Measurements from ENCODE around the gene LIX1L. TPM values are rescaled to one million over a fixed set of nuclear protein-coding genes. Genes with fewer than 3 reads are reported as not detected.

The LIX1L gene
- total and polyA plus RNA-seq, 2 of the 13 experiments (the other 11 are each of a cell fraction or from before 2014, with no cell fraction given) = 8.1 to 24.9 TPM

DNA sequence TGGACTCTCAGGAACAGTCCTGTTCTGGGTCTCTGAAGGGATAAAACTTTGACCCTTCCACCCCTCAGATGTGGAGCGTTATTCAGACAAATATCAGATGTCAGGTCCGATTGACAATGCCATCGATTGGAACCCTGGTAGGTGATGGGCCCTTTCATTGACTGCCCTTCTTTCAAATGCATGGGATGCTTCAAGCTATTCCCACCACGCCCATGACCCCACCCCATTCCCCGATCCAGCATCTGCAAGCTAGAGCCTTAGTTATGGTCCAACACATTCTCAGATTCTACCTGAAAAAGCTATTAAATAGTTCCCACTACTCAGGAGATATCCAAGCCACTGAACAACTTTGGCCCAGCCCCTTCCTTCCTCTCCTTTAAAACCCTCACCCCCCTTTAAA lies 19.2 kb upstream of the LIX1L start:
- DNase-seq (ENCODE audit: low spot score) (no peak), ATAC-seq (no peak), FAIRE-seq (no peak)
- Histone ChIP-seq H3K9ac (ENCODE audit: insufficient read depth, low read depth, low read length) (no peak overlapping the region), H3K4me2 (ENCODE audit: low read depth, low read length) (no peak overlapping the region; the same call in 1 of the 2 replicates), H3K4me1 (ENCODE audit: insufficient read depth, low read length) (peaks cover 66% of the 10 kb centered on the region), H3K36me3 (replicated peaks in 1 of 2; ENCODE audit: control insufficient read depth in 1 of 2, insufficient read depth in 2 of 2, low read length in 2 of 2) (no peaks in the 10 kb centered on the region), H3K9me3 (ENCODE audit: low read length) (no peaks in the 10 kb centered on the region), H3K27ac (ENCODE audit: extremely low read length, insufficient read depth, low read length) (no peak overlapping the region), H3K27me3 (ENCODE audit: control insufficient read depth in 1 of 2, insufficient read depth in 2 of 2, low read length in 2 of 2) (no peaks in the 10 kb centered on the region), H3K4me3 (replicated peaks in 1 of 3; ENCODE audit: insufficient read depth in 1 of 3, low read depth in 2 of 3, low read length in 3 of 3) (no peak overlapping the region), H2AFZ (ENCODE audit: low read length) (no peak overlapping the region), H4K20me1 (ENCODE audit: insufficient read depth, low read length) (no peaks in the 10 kb centered on the region), H3K79me2 (ENCODE audit: insufficient read depth, low read length) (no peaks in the 10 kb centered on the region)
- WGBS (ENCODE audit: low lambda C conversion rate) = 91% methylated on average over 4 of the region's 5 CpGs
- intact Hi-C loops (cut with micrococcal nuclease; ENCODE audit: unreplicated experiment) (loop anchor here (1.0 to 5.0 kb wide), 2 partner anchors 30 to 85 kb away; no protein-coding TSS in a partner anchor), in situ Hi-C loops (cut with HindIII; ENCODE audit: extremely low pct_ligation_motif_present, low pct_unique_long_range_greater_than_20kb) (loop anchor here (5.0 kb wide), 1 partner anchor 35 kb away; no protein-coding TSS in a partner anchor)
- TF ChIP-seq, protein P1, sequence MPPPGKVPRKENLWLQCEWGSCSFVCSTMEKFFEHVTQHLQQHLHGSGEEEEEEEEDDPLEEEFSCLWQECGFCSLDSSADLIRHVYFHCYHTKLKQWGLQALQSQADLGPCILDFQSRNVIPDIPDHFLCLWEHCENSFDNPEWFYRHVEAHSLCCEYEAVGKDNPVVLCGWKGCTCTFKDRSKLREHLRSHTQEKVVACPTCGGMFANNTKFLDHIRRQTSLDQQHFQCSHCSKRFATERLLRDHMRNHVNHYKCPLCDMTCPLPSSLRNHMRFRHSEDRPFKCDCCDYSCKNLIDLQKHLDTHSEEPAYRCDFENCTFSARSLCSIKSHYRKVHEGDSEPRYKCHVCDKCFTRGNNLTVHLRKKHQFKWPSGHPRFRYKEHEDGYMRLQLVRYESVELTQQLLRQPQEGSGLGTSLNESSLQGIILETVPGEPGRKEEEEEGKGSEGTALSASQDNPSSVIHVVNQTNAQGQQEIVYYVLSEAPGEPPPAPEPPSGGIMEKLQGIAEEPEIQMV (CRISPR knock-in tag; IDR thresholded peaks at IDR 0.05; ENCODE audit: low read depth) = no peak
- TF ChIP-seq, protein P2, sequence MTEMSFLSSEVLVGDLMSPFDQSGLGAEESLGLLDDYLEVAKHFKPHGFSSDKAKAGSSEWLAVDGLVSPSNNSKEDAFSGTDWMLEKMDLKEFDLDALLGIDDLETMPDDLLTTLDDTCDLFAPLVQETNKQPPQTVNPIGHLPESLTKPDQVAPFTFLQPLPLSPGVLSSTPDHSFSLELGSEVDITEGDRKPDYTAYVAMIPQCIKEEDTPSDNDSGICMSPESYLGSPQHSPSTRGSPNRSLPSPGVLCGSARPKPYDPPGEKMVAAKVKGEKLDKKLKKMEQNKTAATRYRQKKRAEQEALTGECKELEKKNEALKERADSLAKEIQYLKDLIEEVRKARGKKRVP (CRISPR knock-in tag; IDR thresholded peaks at IDR 0.05) = no peak
- TF ChIP-seq ZNF768 (CRISPR knock-in tag; IDR thresholded peaks at IDR 0.05) (no peak), ZFP82 (CRISPR knock-in tag; IDR thresholded peaks at IDR 0.05; ENCODE audit: borderline replicate concordance) (no peak), ZNF562 (CRISPR knock-in tag; IDR thresholded peaks at IDR 0.05; ENCODE audit: borderline replicate concordance) (no peak), ZNF543 (CRISPR knock-in tag; IDR thresholded peaks at IDR 0.05) (no peak), GATA4 (IDR thresholded peaks at IDR 0.05; ENCODE audit: borderline replicate concordance, low read depth) (no peak), NPAS2 (CRISPR knock-in tag; IDR thresholded peaks at IDR 0.05; ENCODE audit: borderline replicate concordance) (no peak)
- ChIA-PET POLR2A (no interaction called here), CTCF (ENCODE audit: low intra/inter-chr PET ratio, low total read pairs) (interaction anchor here (1.3 to 4.4 kb wide), 3 partner anchors 30 to 56 kb away, joined by 3 to 60 read pairs (median 23); no protein-coding TSS in a partner anchor)
- no TSS peak for BruUV-seq (replicated peaks)

All from HepG2 (cell line).